Right ventricle myocardium inferior (tissue), 1 donor: ENCODE results near the gene SPCS1. TPM values are rescaled to one million over a fixed set of nuclear protein-coding genes. Genes with fewer than 3 reads are reported as not detected.
A peak's percentile ranks its signal among the peaks of the same experiment; 100 is the strongest.
"Not testable (repeated sequence)": the region's sequence is repeated elsewhere in the genome, so short reads cannot be mapped to it uniquely, and the experiment has no call there.

ENCODE experiments used
- ATAC-seq: fragments of 200-7000 bp; cut with Tn5 transposase; one replicate; pipeline ENCODE4 v1.9.1; 2020; ENCODE audit warnings: mild to moderate bottlenecking, moderate library complexity
- DNase-seq: peaks from one replicate; pipeline ENCODE4 v3.0.0; 2021; ENCODE audit errors: missing footprints
- intact Hi-C: fragments of 100-400 bp; cut with DNase I; formaldehyde crosslinking; loops from one replicate; pipeline ENCODE4 v1.11.0; 2022
- long read RNA-seq: library from polyadenylated mRNA; unstranded; transcript quantifications from one replicate; pipeline ENCODE4 v2.0.0, GENCODE V29; 2021
- total RNA-seq: library from RNA; stranded (reverse); fragmentation: NEBNext Ultra II Directional; extraction: Animal tissue kit (Norgen Biotek cat#: 25700); gene quantifications from one replicate; pipeline ENCODE4 v1.2.1, GENCODE V29; 2021
- donor health status: DM: no; HTN: yes; CAD: no; lungs with severe emphysema.

Gene SPCS1
- total RNA-seq, result 85.0 TPM
- long read RNA-seq, full-length matches to known transcripts, result 55 of 62 reads
- long read RNA-seq, partial matches to known transcripts, result 0 of 62 reads
- long read RNA-seq, other reads (novel, unspliced or antisense), result 7 of 62 reads

- intact Hi-C loops, result loop anchor here (2.0 to 5.0 kb wide), 2 partner anchors 19 to 66 kb away; partner anchors contain the start of genes GNL3 and NEK4
- ATAC-seq, result peak; percentile 96
Measured at GRCh38 chr3:52705688-52706686, at the start of gene SPCS1, which contains the start of gene GLT8D1. SPCS1 (plus strand) TSS chr3:52706106; CDS start chr3:52706247, 141 bp downstream. GLT8D1 (minus strand) TSS chr3:52705791; CDS start chr3:52700460, 5,331 bp downstream.

DNA sequence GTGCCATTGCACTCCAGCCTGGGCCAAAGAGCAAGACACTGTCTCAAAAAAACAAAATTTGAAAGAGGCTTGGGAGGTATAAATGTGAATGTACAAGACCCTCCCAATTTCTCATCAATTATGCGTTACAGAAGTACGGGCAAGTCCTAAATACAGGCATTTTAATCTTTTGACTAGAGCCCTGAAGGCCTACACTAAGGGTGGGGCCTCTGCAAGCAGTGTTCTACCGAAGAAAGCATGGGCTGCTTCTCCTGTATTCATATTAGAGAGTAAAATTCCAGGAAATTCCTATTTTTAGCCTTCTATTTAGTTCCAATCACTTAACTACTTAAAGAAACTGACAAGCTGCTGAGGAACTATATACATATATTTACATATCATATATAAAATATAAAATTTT lies 45.9 kb upstream of the SPCS1 start:
- no peak for ATAC-seq
- intact Hi-C loops, result no loop called here
- DNase-seq, result no peak

More at GRCh38 chr3:52705688-52706686, at the start of gene SPCS1, which contains the start of gene GLT8D1:
- peak; percentile 95 for DNase-seq

DNA sequence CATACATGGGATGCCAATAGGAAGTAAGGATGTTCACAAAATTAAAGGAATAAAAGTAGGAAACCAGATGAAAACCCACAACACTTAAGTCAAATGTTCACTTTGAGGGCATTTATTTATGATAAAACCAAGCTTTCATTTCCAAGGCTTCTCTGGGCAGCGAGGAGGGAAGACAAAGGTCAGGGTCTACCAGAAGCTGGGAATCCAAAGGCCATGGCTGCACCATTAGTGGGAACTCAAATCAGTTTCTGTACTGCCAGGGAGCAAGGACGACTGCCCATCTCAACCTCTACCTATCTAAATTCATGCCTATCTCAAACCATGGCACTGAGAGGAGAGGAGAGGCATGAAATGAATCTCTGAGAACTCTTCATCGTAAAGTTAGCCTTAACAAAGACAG lies 42.8 kb upstream of the SPCS1 start:
- DNase-seq, result no peak
- intact Hi-C loops, result no loop called here
- ATAC-seq, result no peak

GRCh38 chr3:52670621-52671521 lies 35.0 kb upstream of the SPCS1 start:
- intact Hi-C loops, result no loop called here
- DNase-seq (no peak), ATAC-seq (peak; percentile 70)

GRCh38 chr3:52671676-52672075 lies 34.2 kb upstream of the SPCS1 start:
- intact Hi-C loops, result no loop called here
- no peak for ATAC-seq
- no peak for DNase-seq

GRCh38 chr3:52676201-52676600 lies 29.7 kb upstream of the SPCS1 start:
- ATAC-seq, intact Hi-C loops, DNase-seq: not testable (repeated sequence)

GRCh38 chr3:52678265-52679198 lies 27.4 kb upstream of the SPCS1 start:
- ATAC-seq (no peak), DNase-seq (no peak)
- intact Hi-C loops, result no loop called here

GRCh38 chr3:52679199-52679538 lies 26.7 kb upstream of the SPCS1 start:
- intact Hi-C loops, result no loop called here
- DNase-seq (no peak), ATAC-seq (no peak)

DNA sequence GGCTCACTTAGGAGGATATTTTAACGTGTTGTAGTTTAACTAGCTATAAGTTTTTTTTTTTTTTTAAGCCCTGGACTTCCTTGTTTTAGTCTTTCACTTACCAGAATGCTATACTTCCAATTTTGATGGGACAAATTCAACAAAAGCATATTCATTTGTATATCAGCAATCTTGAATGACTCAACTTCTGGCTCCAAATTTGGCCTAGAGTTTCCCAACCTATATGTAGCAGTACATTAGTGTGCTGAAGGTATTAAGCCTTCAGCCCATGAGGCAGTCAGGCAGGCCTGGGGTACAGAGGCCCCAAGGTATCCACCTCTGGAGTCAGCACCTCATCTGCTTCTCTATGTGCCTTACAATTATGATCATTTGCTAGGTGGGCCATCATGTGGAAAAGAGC lies 26.1 kb upstream of the SPCS1 start:
- intact Hi-C loops, result loop anchor here (5.0 kb wide), 1 partner anchor 208 kb away; no protein-coding TSS in a partner anchor
- ATAC-seq, result no peak
- DNase-seq, result no peak

- ATAC-seq, result no peak
- intact Hi-C loops, result loop anchor here (5.0 kb wide), 1 partner anchor 209 kb away; no protein-coding TSS in a partner anchor
- no peak for DNase-seq
Measured at GRCh38 chr3:52681596-52681995, 24.3 kb upstream of the SPCS1 start.

DNA sequence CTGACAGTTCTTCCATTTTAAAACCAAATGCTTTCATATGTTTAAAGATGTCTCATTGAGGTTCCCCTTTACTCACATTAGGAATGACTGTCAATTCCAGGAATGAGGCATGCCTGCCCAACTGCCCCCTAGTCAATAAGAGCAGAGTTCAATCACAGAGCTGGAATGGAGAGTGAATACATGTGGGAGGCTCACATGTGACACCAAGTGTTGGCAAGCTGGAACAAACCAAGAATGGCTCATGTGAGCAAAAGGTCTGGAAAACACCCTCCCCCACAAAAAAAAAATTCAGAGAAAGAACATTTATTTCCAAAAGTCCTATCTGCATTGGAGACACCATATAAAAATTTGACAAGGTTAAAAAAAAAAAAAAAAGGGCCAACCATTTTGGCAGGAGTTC lies 23.9 kb upstream of the SPCS1 start:
- DNase-seq, result no peak
- ATAC-seq, result no peak
- intact Hi-C loops, result loop anchor here (5.0 kb wide), 1 partner anchor 210 kb away; no protein-coding TSS in a partner anchor

DNA sequence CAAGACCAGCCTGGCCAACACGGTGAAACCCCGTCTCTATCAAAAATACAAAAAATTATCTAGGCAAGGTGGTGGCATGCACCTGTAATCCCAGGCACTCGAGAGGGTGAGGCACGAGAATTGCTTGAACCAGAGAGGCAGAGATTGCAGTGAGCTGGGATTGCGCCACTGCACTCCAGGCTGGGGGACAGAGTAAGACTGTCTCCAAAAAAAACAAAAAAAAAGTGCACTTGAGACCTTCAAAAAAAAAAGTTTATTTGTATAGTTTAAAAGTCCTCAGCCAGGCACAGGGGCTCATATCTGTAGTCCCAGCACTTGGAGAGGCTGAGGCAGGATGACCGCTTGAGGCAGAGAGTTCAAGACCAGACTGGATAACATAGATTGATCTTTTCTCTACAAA lies 22.3 kb upstream of the SPCS1 start:
- no peak for ATAC-seq
- intact Hi-C loops, result loop anchor here (5.0 kb wide), 1 partner anchor 211 kb away; no protein-coding TSS in a partner anchor
- no peak for DNase-seq

DNA sequence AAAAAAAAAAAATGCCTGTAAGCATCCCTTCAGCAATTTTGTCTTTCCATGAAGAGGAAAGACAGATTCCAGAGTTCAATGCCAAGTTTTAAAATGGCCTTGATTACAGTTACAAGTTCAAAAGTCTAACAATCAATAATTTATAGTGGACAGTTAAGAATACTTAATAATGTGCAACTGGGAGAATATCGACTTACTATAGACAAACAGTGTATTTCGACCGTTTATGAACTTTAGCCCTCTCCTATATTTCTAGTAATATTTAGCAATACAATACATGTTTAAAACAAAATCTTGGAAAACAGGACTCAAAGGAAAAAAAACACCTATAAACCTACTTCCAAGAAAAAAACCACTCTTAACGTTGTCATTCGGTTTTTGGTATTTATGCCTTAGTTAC lies 21.7 kb upstream of the SPCS1 start:
- intact Hi-C loops, result loop anchor here (5.0 kb wide), 1 partner anchor 212 kb away; no protein-coding TSS in a partner anchor
- no peak for DNase-seq
- no peak for ATAC-seq

- peak; percentile 88 for DNase-seq
- intact Hi-C loops, result loop anchor here (5.0 kb wide), 1 partner anchor 228 kb away; the partner anchor contains the start of gene NISCH
- ATAC-seq, result peak; percentile 93
Measured at GRCh38 chr3:52685285-52685708, 20.6 kb upstream of the SPCS1 start.

DNA sequence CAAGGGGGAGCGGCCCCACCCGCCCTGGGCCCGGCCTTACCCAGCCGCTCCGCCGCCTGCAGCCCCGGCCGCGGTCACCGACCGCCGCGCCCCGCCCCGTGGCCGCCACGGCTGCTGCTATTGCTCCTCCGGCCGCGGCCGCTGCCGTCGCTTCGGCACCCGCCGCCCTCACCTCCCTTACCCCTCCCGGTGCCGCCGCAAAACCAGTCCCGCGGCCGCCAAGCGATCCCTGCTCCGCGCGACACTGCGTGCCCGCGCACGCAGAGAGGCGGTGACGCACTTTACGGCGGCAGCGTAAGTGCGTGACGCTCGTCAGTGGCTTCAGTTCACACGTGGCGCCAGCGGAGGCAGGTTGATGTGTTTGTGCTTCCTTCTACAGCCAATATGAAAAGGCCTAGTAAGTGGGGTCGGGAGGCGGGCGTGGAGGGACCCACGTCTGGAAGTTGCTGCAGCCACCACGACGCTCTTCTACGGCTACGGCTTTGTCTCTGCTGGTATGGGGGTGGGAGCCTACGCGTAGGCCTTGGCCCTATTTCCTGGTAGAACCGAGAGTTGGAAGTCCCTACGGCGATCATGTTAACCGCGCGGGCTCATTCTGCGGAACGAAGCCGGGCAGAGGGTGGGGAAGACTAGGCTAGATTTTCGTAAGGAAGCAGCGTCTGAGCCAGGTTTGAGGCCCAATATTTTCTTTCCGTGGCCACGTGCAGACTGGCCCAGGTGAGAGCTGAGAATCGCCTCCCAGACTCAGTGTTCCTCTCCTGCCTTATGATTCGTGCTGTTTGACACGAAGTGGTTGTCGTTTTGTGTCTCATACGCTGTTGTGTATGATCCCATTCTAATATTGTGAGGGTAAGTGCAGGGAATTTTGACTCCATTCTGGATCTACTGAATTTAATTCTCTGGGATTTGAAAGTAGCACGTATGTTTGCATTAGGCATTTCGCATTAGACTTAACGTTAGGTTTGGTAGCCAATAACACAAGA lies 19.9 kb upstream of the SPCS1 start, which contains the start of the genes GNL3 and PBRM1:
GNL3 (plus strand) TSS at position 324 of the 983 bp plus-strand sequence; CDS start at position 385, 61 bp downstream.
PBRM1 (minus strand) TSS at position 205 of the 983 bp plus-strand sequence.
- intact Hi-C loops, result loop anchor here (2.0 to 5.0 kb wide), 2 partner anchors 19 to 229 kb away; partner anchors contain the start of genes GLT8D1 and NISCH
- peak; percentile 91 for ATAC-seq
- DNase-seq, result peak; percentile 97

DNA sequence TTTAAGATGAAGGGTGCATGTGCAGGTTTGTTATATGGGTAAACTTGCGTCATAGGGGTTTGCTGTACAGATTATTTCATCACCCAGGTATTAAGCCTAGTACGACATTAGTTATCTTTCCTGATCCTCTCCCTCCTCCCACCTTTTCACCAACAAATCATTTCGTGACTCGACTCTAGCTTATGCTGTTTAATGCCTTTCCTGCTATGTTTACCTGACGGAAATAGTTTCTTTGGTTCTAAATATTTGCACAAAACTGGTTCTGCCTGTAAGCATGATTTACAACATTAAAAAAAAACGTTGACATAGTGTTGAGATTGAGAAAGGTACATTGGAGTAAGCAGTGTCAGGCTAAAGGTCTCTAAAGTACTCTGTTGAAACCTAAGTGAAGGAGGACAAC lies 17.6 kb upstream of the SPCS1 start:
- DNase-seq, result no peak
- intact Hi-C loops, result loop anchor here (5.0 kb wide), 1 partner anchor 231 kb away; the partner anchor contains the start of gene NISCH
- ATAC-seq, result no peak
